ENCODE data around the gene GUCY2C.

Gene GUCY2C

DNA sequence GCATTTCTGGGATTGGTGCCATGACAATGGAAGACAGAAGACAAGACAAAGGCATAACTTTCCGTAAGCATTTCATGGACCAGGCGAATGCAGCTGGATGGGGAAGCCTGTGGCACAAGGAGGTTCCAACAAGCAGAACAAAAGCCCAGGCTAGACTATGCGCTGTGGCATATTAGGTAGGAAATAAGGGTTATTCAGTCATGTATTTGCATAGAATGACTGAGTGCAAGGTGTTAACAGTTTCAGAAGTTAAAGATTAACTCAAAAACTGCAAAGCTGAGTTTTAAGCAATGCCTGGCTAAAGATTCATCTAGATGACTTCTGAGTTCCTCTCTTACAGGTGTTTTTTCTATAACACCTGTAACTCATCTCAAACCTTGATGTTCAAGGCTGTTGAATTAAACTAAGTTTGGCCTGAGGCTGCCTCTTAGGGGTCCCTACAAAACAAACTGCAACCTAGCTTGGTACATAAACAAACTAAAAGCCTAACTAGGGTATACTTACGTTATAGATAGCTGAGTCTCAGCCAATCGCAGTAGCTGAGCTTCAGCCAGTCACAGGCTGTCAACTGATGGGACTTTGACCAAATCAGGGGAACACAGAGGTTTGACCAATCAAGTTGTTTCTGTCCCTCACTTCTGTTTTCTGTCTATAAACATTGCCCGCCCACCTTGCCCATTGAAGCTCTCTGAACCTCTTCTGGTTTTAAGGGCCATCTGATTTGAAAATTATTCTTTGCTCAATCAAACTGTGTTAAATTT lies 76.5 kb downstream of the GUCY2C start:
- DNase-seq, result no peak

GRCh38 chr12:14618983-14619382 lies 77.4 kb downstream of the GUCY2C start:
- DNase-seq, result no peak

DNA sequence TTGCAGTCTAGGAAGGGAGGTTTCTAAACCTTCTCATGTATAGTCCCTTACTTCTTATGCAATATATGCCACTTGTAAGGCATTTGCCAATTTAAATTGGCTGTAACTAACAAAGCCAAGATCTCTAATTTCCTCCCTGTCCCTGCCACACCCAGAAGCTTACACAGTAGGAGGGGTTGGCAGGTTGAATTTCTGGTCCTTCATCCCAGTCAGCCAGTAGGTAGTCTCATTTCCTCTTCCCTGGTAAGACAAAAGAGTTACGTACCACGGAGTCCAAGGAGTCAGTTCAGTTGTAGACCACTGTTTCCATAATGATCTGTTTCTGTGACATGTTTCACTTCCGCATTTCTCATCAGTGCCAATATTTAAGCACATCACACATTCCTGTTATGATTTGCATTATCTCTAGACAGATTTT lies 81.7 kb downstream of the GUCY2C start:
- DNase-seq, result no peak

DNA sequence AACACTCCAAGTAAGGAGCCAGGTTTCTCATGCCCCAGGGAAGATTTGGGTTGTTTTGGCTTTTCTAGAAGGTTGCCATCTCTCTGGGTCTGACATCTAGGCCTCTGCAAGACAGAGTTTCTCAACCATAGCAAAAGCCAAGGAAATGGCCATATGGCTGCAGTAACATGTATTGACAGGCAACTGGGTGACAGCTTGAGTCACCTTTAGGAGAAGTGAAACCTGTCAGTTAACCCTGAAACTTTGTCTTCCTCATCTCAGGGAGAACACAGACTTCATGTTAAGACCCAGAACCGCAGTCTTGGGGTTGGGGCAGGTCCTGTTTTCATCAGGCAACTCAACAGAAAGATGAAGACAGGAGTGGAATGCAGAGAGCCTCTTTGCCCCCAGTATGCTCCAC lies 82.7 kb downstream of the GUCY2C start:
- DNase-seq, result no peak

GRCh38 chr12:14612898-14613445 lies 83.4 kb downstream of the GUCY2C start:
- DNase-seq, result no peak

DNA sequence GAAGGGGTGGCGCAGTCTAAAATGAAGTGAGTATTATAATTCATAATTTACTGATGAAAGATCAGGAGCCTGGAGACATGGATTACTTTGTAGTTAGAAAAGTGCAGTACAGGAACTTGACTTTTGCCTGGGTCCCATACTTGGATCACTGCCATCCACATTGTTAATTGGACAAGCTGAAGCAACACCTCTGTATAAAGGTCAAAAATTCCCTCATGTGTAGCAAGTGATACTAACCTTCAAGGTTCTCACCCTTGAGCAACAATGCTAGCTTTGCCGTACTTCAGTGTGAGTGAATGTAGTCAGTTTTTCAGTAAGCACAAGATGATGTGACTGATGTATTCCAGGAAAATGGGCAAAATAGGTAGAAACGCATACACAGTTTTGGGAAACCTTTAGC lies 84.1 kb downstream of the GUCY2C start:
- DNase-seq, result no peak

- DNase-seq, result no peak
These were observed 84.7 kb downstream of the GUCY2C start for GRCh38 chr12:14611640-14612203.

- no peak for DNase-seq
These were observed 88.8 kb downstream of the GUCY2C start for GRCh38 chr12:14607568-14607967.

DNA sequence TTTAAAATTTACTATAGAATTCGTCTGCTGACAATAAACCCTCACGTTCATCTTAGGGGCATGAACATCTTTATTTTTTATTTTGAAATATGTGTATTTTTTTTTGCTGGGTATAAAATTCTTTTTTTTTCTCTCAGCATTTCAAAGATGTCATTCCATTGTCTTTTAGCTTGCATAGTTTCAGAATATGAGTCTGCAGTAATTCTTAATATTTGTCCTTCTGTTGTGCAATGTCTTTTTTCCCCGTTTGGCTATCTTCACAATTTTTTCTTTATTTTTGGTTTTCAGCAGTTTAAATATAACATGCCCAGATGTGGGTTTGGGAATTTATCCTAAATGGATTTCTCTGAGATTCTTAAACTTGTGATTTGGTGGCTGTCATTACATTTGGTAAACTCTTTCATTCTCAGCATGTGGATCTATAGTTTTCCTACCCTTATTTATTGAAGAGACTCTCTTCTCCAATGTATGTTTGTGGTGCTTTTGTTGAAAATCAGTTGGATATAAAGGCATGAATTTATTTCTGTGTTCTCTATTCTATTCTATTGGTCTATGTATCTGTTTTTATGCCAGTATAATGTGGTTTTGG lies 90.9 kb downstream of the GUCY2C start:
- no peak for DNase-seq

DNA sequence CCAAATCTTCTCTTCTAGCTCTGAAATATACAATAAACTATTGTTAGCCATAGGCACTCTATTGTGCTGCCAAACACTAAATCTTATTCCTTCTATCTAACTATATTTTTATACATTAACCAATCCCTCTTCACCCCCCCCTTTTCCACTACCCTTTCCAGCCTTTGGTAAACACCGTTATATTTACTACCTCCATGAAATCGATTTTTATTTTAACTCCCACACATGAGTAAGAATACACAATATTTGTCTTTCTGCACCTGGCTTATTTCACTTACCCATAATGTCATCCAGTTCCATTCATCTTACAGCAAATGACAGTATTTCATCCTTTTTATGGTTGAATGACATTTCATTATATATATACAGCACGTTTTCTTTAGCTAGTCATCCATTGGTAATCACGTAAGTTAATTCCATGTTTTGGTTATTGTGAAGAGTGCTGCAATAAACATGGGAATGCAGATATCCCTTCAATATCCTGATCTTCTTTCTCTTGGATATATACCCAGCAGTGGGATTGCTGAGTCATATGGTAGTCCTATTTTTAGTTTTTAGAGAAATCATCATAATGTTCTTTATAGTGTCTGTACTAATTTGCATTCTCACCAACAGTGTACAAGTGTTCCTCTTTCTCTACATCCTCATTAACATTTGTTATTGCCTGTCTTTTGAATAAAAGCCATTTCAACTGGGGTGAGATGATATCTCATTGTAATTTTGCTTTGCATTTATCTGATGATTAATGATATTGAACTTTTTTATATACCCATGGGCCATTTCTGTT lies 94.5 kb downstream of the GUCY2C start:
- DNase-seq, result no peak

DNA sequence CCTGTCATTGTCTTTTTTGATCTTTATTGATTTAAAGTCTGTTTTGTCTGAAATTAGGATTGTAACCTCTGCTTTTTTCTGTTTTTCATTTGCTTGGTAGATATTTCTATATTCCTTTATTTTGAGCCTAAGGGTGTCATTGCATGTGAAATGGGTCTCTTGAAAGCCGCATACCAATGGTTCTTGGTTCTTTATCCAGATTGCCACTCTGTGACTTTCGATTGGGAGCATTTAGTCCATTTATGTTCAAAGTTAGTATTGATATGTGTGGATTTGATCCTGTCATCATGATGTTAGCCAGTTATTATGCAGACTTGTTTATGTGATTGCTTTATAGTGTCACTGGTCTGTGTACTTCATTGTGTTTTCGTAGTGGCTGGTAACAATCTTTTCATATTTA lies 98.9 kb downstream of the GUCY2C start:
- DNase-seq, result no peak

DNA sequence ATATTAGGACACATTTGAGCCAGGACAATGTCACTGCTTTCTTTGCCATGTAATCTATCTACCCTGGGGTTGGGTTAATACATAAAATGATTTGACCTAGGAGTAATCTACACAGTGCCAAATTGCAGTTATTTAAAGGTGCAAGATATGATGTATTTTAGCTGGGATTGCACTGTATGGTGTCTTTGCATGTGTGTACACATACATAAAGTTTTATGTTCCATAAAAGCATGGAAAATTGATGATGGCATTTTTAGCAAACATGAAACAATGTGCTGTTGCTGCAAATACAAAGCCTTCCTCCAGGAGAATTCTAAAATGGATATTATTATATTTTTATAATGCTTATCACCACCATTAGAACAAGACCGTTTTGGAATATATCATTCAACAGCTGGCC lies 104.7 kb downstream of the GUCY2C start:
- DNase-seq, result no peak

DNA sequence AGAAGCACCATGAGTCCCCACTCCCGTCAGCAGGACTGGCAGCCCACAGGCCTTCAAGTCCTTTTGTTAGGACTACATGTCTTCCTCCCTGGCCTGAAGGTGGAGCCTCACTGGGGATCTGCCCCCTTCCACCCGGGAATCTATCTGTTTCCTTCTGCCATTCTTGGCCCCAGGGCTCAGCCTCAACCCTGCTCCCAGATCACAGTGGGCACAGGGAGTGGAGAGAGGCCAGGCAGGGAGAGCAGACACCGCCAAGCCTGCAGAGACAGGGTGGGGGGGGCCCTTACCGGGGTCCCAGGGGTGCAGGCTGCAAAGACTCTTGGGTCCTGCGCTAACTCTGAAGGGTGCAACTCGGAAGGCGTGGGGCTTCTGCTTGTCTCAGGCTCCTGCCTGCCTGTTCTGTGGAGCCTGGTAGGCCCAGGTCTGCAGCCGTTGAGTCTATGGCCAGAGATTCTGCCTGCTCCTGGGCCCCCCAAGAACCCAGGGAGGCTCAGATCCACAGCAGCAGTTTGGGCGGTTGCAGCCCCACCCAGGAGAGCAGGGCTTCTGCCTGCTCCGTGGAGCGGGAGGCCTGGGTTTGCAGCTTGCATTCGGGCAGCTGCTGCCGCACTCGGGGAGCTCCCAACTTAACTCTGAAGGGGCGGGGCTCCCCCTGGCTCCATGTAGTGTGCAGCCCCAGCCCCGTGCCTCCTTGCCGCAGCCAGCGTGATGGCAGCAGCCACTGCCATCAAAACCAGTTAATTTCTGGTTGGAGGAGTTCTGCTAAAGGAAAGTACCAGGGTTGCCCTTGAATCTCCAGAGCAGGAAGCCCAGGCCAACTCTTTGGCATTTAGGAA lies 107.0 kb downstream of the GUCY2C start:
- no peak for DNase-seq

GRCh38 chr12:14588571-14588970 lies 107.8 kb downstream of the GUCY2C start:
- no peak for DNase-seq

DNA sequence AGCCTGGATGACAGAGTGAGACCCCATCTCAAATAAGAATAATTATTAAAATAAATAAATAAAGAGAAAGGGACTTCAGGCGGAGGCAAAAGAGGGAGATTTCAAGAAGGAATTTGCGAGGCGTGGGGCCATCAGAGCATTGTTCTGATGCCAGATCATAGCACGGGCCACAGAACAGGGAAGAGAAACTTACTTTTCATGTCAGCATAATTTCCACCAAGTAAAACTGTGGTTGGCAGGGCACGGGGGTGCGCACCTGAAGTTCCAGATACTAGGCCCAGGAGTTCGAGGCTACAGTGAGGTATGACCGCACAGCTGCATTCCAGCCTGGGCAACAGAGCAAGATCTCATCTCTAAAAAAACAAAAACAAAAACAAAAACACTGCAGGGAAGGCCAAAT lies 117.8 kb downstream of the GUCY2C start:
- DNase-seq, result no peak

- no peak for DNase-seq
These were observed 119.1 kb downstream of the GUCY2C start for GRCh38 chr12:14577344-14577743.

DNA sequence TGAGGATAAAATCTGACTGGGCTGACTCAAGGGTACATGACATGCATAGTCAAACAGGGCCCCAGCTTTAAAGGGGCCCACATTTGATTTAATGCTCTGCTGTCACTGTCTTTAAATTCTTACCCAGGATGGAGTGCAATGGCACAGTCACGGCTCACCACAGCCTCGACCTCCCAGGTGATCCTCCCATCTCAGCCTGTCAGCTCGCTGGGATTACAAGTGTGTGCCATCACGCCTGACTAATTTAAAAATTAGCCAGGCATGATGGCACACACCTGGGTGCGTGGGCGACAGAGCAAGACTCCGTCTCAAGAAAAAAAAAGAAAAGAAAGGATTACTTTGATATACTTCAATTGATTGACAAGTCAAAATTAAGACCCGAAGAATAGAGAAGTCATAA lies 119.5 kb downstream of the GUCY2C start:
- no peak for DNase-seq

GRCh38 chr12:14575585-14575984 lies 120.8 kb downstream of the GUCY2C start:
- no peak for DNase-seq

GRCh38 chr12:14573118-14573517 lies 123.3 kb downstream of the GUCY2C start:
- DNase-seq, result no peak

DNA sequence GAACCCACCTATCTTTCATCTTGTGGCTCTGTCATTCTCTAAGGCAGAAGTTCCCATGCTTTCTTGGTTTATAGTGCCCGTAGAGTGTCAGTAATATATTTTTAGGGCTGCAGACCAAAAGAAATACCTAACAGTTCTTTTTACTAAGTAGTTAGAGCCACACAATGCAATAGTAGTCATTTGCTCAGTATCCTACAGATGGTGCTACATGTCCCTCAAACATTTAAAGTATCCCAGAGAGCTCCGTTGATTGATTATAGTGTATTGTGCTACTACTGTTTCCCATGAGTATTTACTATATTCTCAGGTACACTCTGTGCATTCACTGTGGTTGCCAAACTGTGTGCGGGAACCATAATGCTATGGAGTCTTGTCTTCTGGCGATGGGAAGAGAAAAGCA lies 124.0 kb downstream of the GUCY2C start:
- no peak for DNase-seq

- DNase-seq, result no peak
These were observed 124.6 kb downstream of the GUCY2C start for GRCh38 chr12:14571779-14572178.

DNA sequence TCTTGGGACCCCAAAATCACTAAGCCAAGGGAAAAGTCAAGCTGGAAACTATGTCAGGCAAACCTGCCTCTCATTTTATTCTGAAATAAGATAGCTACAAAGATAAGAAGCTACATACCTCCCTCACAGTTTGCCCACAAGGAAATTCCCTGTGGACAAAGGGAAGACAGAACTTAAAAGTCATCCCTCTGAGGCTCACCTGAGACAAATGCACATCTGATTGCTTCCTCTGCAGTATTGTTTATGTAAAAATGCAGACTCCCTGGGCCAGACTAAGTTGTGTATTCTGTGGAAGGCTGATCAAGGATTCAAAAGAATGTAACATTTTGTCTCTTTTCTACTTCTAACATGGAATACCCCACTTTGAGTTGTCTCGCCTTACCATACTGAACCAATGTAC lies 126.2 kb downstream of the GUCY2C start:
- no peak for DNase-seq

All from NCI-H2227 treated with DMSO at 0.1 percent for 48 hours (cell line).